Measurements from ENCODE around the gene SORCS2. TPM values are rescaled to one million over a fixed set of nuclear protein-coding genes. Genes with fewer than 3 reads are reported as not detected.

SORCS2 gene
- total and polyA plus RNA-seq, 2 donors (not counting 1 experiment from before 2014, with no cell fraction given), result not detected

DNA sequence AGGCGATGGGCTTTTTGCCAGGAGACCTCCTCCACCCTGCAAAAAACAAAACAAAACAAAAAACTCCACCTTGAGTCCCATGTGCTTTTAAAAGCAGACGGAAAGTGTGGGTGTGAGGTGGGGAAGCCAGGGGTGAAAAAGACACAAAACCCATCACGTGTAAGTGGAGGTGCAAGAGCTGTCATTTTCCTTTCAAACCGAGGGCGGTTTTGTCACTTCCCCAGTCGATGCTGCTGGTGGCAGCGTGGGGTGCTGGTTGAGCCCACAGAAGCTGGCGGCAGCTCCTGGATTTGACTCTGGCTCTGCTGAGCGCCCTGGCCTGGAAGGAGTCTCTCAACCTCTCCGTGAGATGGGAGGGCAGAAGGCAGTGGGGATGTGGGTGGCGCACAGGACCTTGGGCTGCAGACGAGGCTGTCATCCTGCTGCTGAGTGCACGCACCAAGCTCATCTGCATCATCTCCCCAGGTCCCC is 132.3 kb downstream of the SORCS2 start:
- H3K27ac ChIP-seq (ENCODE audit: low read length in 2 of 2), result no peak overlapping the region
- ATAC-seq (ENCODE audit: low read depth), result no peak

DNA sequence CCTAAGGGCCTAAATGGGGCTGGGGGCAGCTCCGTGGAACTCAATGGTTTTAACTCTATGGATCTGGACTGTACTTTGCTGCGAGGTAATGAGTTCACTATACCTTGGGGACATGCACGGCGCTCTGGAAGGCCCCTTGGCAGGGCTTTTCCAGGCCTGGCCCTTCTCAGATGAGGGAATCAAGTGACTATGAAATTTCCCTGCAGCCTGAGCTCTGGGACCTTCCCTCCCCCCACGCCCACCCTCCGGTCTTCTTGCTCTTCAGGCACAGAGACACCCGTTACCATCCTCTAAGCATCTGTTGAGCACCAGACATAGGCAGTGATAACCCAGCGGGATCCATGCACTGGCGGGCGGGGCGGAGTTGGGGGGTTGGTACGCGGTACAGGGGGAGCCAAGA is 133.2 kb downstream of the SORCS2 start:
- no peak for ATAC-seq (ENCODE audit: low read depth)
- Mint-ChIP-seq H3K4me1 (no peaks in the 10 kb centered on the region), H3K9me3 (ENCODE audit: insufficient read depth) (peaks cover 2% of the 10 kb centered on the region), H3K27ac (no peak overlapping the region), H3K4me3 (no peak overlapping the region), H3K27me3 (no peaks in the 10 kb centered on the region)
- ChIA-PET POLR2A (no interaction called here), CTCF (no interaction called here)
- TF ChIP-seq EZH2 (IDR thresholded peaks at IDR 0.05; ENCODE audit: borderline replicate concordance, insufficient read depth, low read depth, low read length, poor library complexity, severe bottlenecking), result no peak
- no peaks in the 10 kb centered on the region for H3K36me3 ChIP-seq (replicated peaks in 1 of 2; ENCODE audit: control extremely low read depth in 1 of 2, control insufficient read depth in 1 of 2, extremely low read depth in 1 of 2, insufficient read depth in 2 of 2, low read length in 1 of 2)
- H3K27me3 ChIP-seq (replicated peaks in 1 of 4; ENCODE audit: control extremely low read depth in 1 of 4, control insufficient read depth in 3 of 4, insufficient read depth in 4 of 4, low read length in 3 of 4), result no peaks in the 10 kb centered on the region
- no peaks in the 10 kb centered on the region for H4K20me1 ChIP-seq (ENCODE audit: control insufficient read depth, insufficient read depth, low read length, poor library complexity, severe bottlenecking)
- H2AFZ ChIP-seq (ENCODE audit: insufficient read depth, low read depth, low read length, poor library complexity, severe bottlenecking), result no peak overlapping the region
- no peak overlapping the region for H3K27ac ChIP-seq (ENCODE audit: low read length in 2 of 2)
- no peak for DNase-seq
- H3K79me2 ChIP-seq (ENCODE audit: control insufficient read depth, insufficient read depth, low read length), result no peaks in the 10 kb centered on the region
- 85% methylated on average over 8 of the region's 13 CpGs for WGBS (ENCODE audit: insufficient coverage)
- no peak overlapping the region for H3K4me2 ChIP-seq (replicated peaks; ENCODE audit: low read depth, low read length, poor library complexity, severe bottlenecking)
- no peak overlapping the region for H3K4me3 ChIP-seq (ENCODE audit: control extremely low read depth in 1 of 5, extremely low read depth in 1 of 5, insufficient read depth in 1 of 5, low read depth in 2 of 5, low read length in 4 of 5)
- peaks cover 0 to 28% (median 0%) of the 10 kb centered on the region in 3 donors for H3K9me3 ChIP-seq (ENCODE audit: control extremely low read depth in 1 of 3, control insufficient read depth in 2 of 3, insufficient read depth in 1 of 3, low read length in 2 of 3)
- H3K4me1 ChIP-seq (ENCODE audit: control insufficient read depth in 2 of 2, insufficient read depth in 2 of 2, low read length in 2 of 2), result no peaks in the 10 kb centered on the region
- no peak overlapping the region for H3K9ac ChIP-seq (ENCODE audit: low read length)
- intact Hi-C loops (cut with micrococcal nuclease), result no loop called here

More for the DNA sequence above, 132.3 kb downstream of the SORCS2 start:
- Mint-ChIP-seq H3K27me3 (no peaks in the 10 kb centered on the region), H3K27ac (no peak overlapping the region), H3K4me3 (no peak overlapping the region), H3K9me3 (ENCODE audit: insufficient read depth) (peaks cover 2% of the 10 kb centered on the region), H3K4me1 (no peaks in the 10 kb centered on the region)
- TF ChIP-seq, protein P1, sequence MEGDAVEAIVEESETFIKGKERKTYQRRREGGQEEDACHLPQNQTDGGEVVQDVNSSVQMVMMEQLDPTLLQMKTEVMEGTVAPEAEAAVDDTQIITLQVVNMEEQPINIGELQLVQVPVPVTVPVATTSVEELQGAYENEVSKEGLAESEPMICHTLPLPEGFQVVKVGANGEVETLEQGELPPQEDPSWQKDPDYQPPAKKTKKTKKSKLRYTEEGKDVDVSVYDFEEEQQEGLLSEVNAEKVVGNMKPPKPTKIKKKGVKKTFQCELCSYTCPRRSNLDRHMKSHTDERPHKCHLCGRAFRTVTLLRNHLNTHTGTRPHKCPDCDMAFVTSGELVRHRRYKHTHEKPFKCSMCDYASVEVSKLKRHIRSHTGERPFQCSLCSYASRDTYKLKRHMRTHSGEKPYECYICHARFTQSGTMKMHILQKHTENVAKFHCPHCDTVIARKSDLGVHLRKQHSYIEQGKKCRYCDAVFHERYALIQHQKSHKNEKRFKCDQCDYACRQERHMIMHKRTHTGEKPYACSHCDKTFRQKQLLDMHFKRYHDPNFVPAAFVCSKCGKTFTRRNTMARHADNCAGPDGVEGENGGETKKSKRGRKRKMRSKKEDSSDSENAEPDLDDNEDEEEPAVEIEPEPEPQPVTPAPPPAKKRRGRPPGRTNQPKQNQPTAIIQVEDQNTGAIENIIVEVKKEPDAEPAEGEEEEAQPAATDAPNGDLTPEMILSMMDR (IDR thresholded peaks at IDR 0.05), result no peak
- no peak for TF ChIP-seq EZH2 (IDR thresholded peaks at IDR 0.05; ENCODE audit: borderline replicate concordance, insufficient read depth, low read depth, low read length, poor library complexity, severe bottlenecking)
- ChIA-PET POLR2A (no interaction called here), CTCF (no interaction called here)
- DNase-seq, result no peak
- no peak overlapping the region for H3K4me3 ChIP-seq (ENCODE audit: control extremely low read depth in 1 of 5, extremely low read depth in 1 of 5, insufficient read depth in 1 of 5, low read depth in 2 of 5, low read length in 4 of 5)
- 49% methylated on average over 11 of the region's 13 CpGs for WGBS (ENCODE audit: insufficient coverage)
- no peaks in the 10 kb centered on the region for H3K79me2 ChIP-seq (ENCODE audit: control insufficient read depth, insufficient read depth, low read length)
- peaks cover 0 to 34% (median 0%) of the 10 kb centered on the region in 3 donors for H3K9me3 ChIP-seq (ENCODE audit: control extremely low read depth in 1 of 3, control insufficient read depth in 2 of 3, insufficient read depth in 1 of 3, low read length in 2 of 3)
- H3K4me1 ChIP-seq (ENCODE audit: control insufficient read depth in 2 of 2, insufficient read depth in 2 of 2, low read length in 2 of 2), result no peaks in the 10 kb centered on the region
- no peak overlapping the region for H3K9ac ChIP-seq (ENCODE audit: low read length)
- intact Hi-C loops (cut with micrococcal nuclease), result no loop called here
- H4K20me1 ChIP-seq (ENCODE audit: control insufficient read depth, insufficient read depth, low read length, poor library complexity, severe bottlenecking), result no peaks in the 10 kb centered on the region
- no peak overlapping the region for H3K4me2 ChIP-seq (replicated peaks; ENCODE audit: low read depth, low read length, poor library complexity, severe bottlenecking)
- no peaks in the 10 kb centered on the region for H3K36me3 ChIP-seq (replicated peaks in 1 of 2; ENCODE audit: control extremely low read depth in 1 of 2, control insufficient read depth in 1 of 2, extremely low read depth in 1 of 2, insufficient read depth in 2 of 2, low read length in 1 of 2)
- no peak overlapping the region for H2AFZ ChIP-seq (ENCODE audit: insufficient read depth, low read depth, low read length, poor library complexity, severe bottlenecking)
- H3K27me3 ChIP-seq (replicated peaks in 1 of 4; ENCODE audit: control extremely low read depth in 1 of 4, control insufficient read depth in 3 of 4, insufficient read depth in 4 of 4, low read length in 3 of 4), result no peaks in the 10 kb centered on the region
